Measurements from ENCODE around the gene DAPK1.

Gene DAPK1

GRCh38 chr9:87668222-87668621 lies 170.6 kb downstream of the DAPK1 start:
- Histone ChIP-seq H4K8ac (ENCODE audit: low read length) (no peak overlapping the region), H2AK5ac (ENCODE audit: low read length, severe bottlenecking) (no peak overlapping the region), H2BK15ac (ENCODE audit: low read depth, poor library complexity, severe bottlenecking) (no peak overlapping the region), H3K4me2 (ENCODE audit: low read length, poor library complexity, severe bottlenecking) (no peak overlapping the region), H3K18ac (ENCODE audit: low read depth in 1 of 2, low read length in 2 of 2) (no peak overlapping the region), H4K91ac (ENCODE audit: low read length) (no peak overlapping the region), H3K27me3 (ENCODE audit: control insufficient read depth in 1 of 2, insufficient read depth in 1 of 2, low read length in 2 of 2) (peaks cover 0 to 6% of the 10 kb centered on the region in 2 experiments), H2AFZ (ENCODE audit: low read depth, low read length) (no peak overlapping the region), H3K4me3 (ENCODE audit: insufficient read depth in 1 of 2, low read depth in 1 of 2, low read length in 2 of 2) (no peak overlapping the region), H2BK5ac (ENCODE audit: low read depth, low read length, poor library complexity, severe bottlenecking) (no peak overlapping the region), H3K14ac (ENCODE audit: low read length in 2 of 2) (no peak overlapping the region), H3K9ac (ENCODE audit: low read length) (no peak overlapping the region), H3K4me1 (ENCODE audit: control insufficient read depth, insufficient read depth, low read depth, low read length) (peaks cover 9% of the 10 kb centered on the region), H3K23ac (ENCODE audit: low read length in 2 of 2) (no peak overlapping the region), H3K9me3 (ENCODE audit: control insufficient read depth, low read length) (peaks cover 8% of the 10 kb centered on the region), H3K4ac (ENCODE audit: low read depth in 1 of 2, low read length in 2 of 2) (no peak overlapping the region), H3K27ac (ENCODE audit: low read length, poor library complexity, severe bottlenecking) (no peak overlapping the region), H3K79me1 (replicated peaks; ENCODE audit: low read length, poor library complexity, severe bottlenecking) (peaks cover 35% of the 10 kb centered on the region), H2BK120ac (ENCODE audit: low read depth, low read length) (no peak overlapping the region), H2BK12ac (ENCODE audit: low read length in 2 of 2) (no peak overlapping the region), H3K36me3 (ENCODE audit: control insufficient read depth in 1 of 2, insufficient read depth in 2 of 2, low read depth in 1 of 2, low read length in 2 of 2) (peaks cover 2 to 71% of the 10 kb centered on the region in 2 experiments)
- no peak for DNase-seq
- WGBS, result 92% methylated on average over 8 of the region's 8 CpGs

GRCh38 chr9:87668722-87669121 lies 171.1 kb downstream of the DAPK1 start:
- H3K14ac ChIP-seq (ENCODE audit: low read length in 2 of 2), result no peak overlapping the region
- H3K79me1 ChIP-seq (replicated peaks; ENCODE audit: low read length, poor library complexity, severe bottlenecking), result peaks cover 36% of the 10 kb centered on the region
- H3K27me3 ChIP-seq (ENCODE audit: control insufficient read depth in 1 of 2, insufficient read depth in 1 of 2, low read length in 2 of 2), result peaks cover 0 to 5% of the 10 kb centered on the region in 2 experiments
- H3K4ac ChIP-seq (ENCODE audit: low read depth in 1 of 2, low read length in 2 of 2), result no peak overlapping the region
- H2AK5ac ChIP-seq (ENCODE audit: low read length, severe bottlenecking), result no peak overlapping the region
- no peak overlapping the region for H3K23ac ChIP-seq (ENCODE audit: low read length in 2 of 2)
- H3K4me2 ChIP-seq (ENCODE audit: low read length, poor library complexity, severe bottlenecking), result no peak overlapping the region
- H3K36me3 ChIP-seq (ENCODE audit: control insufficient read depth in 1 of 2, insufficient read depth in 2 of 2, low read depth in 1 of 2, low read length in 2 of 2), result peaks cover 2 to 71% of the 10 kb centered on the region in 2 experiments
- no peak overlapping the region for H2BK120ac ChIP-seq (ENCODE audit: low read depth, low read length)
- H3K9me3 ChIP-seq (ENCODE audit: control insufficient read depth, low read length), result peaks cover 8% of the 10 kb centered on the region
- H2AFZ ChIP-seq (ENCODE audit: low read depth, low read length), result no peak overlapping the region
- no peak overlapping the region for H2BK12ac ChIP-seq (ENCODE audit: low read length in 2 of 2)
- 92% methylated on average over 4 of the region's 4 CpGs for WGBS
- no peak overlapping the region for H2BK5ac ChIP-seq (ENCODE audit: low read depth, low read length, poor library complexity, severe bottlenecking)
- H3K9ac ChIP-seq (ENCODE audit: low read length), result no peak overlapping the region
- no peak overlapping the region for H3K18ac ChIP-seq (ENCODE audit: low read depth in 1 of 2, low read length in 2 of 2)
- DNase-seq, result no peak
- H4K91ac ChIP-seq (ENCODE audit: low read length), result no peak overlapping the region
- H2BK15ac ChIP-seq (ENCODE audit: low read depth, poor library complexity, severe bottlenecking), result no peak overlapping the region
- H3K4me3 ChIP-seq (ENCODE audit: insufficient read depth in 1 of 2, low read depth in 1 of 2, low read length in 2 of 2), result no peak overlapping the region
- H3K27ac ChIP-seq (ENCODE audit: low read length, poor library complexity, severe bottlenecking), result no peak overlapping the region
- peaks cover 6% of the 10 kb centered on the region for H3K4me1 ChIP-seq (ENCODE audit: control insufficient read depth, insufficient read depth, low read depth, low read length)
- no peak overlapping the region for H4K8ac ChIP-seq (ENCODE audit: low read length)

- WGBS, result 98% methylated on average over 18 of the region's 18 CpGs
- DNase-seq, result no peak
- no peak overlapping the region for H3K23ac ChIP-seq (ENCODE audit: low read length in 2 of 2)
- no peak overlapping the region for H3K9ac ChIP-seq (ENCODE audit: low read length)
- no peak overlapping the region for H3K18ac ChIP-seq (ENCODE audit: low read depth in 1 of 2, low read length in 2 of 2)
- no peak overlapping the region for H2AFZ ChIP-seq (ENCODE audit: low read depth, low read length)
- no peak overlapping the region for H2BK12ac ChIP-seq (ENCODE audit: low read length in 2 of 2)
- H3K14ac ChIP-seq (ENCODE audit: low read length in 2 of 2), result no peak overlapping the region
- H2BK5ac ChIP-seq (ENCODE audit: low read depth, low read length, poor library complexity, severe bottlenecking), result no peak overlapping the region
- no peak overlapping the region for H2BK120ac ChIP-seq (ENCODE audit: low read depth, low read length)
- H2BK15ac ChIP-seq (ENCODE audit: low read depth, poor library complexity, severe bottlenecking), result no peak overlapping the region
- H4K91ac ChIP-seq (ENCODE audit: low read length), result no peak overlapping the region
- peaks cover 29% of the 10 kb centered on the region for H3K79me1 ChIP-seq (replicated peaks; ENCODE audit: low read length, poor library complexity, severe bottlenecking)
- H3K36me3 ChIP-seq (ENCODE audit: control insufficient read depth in 1 of 2, insufficient read depth in 2 of 2, low read depth in 1 of 2, low read length in 2 of 2), result peaks cover 2 to 60% of the 10 kb centered on the region in 2 experiments
- peaks cover 8% of the 10 kb centered on the region for H3K9me3 ChIP-seq (ENCODE audit: control insufficient read depth, low read length)
- H3K4me1 ChIP-seq (ENCODE audit: control insufficient read depth, insufficient read depth, low read depth, low read length), result peaks cover 7% of the 10 kb centered on the region
- no peak overlapping the region for H2AK5ac ChIP-seq (ENCODE audit: low read length, severe bottlenecking)
- H3K4me2 ChIP-seq (ENCODE audit: low read length, poor library complexity, severe bottlenecking), result no peak overlapping the region
- H3K27ac ChIP-seq (ENCODE audit: low read length, poor library complexity, severe bottlenecking), result no peak overlapping the region
- no peak overlapping the region for H4K8ac ChIP-seq (ENCODE audit: low read length)
- H3K27me3 ChIP-seq (ENCODE audit: control insufficient read depth in 1 of 2, insufficient read depth in 1 of 2, low read length in 2 of 2), result no peaks in the 10 kb centered on the region
- H3K4ac ChIP-seq (ENCODE audit: low read depth in 1 of 2, low read length in 2 of 2), result no peak overlapping the region
- no peak overlapping the region for H3K4me3 ChIP-seq (ENCODE audit: insufficient read depth in 1 of 2, low read depth in 1 of 2, low read length in 2 of 2)
Measured at GRCh38 chr9:87670572-87671264, 173.1 kb downstream of the DAPK1 start.

GRCh38 chr9:87671478-87671877 lies 173.8 kb downstream of the DAPK1 start:
- WGBS, result 95% methylated on average over 6 of the region's 6 CpGs
- Histone ChIP-seq H3K9ac (ENCODE audit: low read length) (no peak overlapping the region), H4K8ac (ENCODE audit: low read length) (no peak overlapping the region), H3K18ac (ENCODE audit: low read depth in 1 of 2, low read length in 2 of 2) (no peak overlapping the region), H3K36me3 (ENCODE audit: control insufficient read depth in 1 of 2, insufficient read depth in 2 of 2, low read depth in 1 of 2, low read length in 2 of 2) (peaks cover 2 to 61% of the 10 kb centered on the region in 2 experiments), H3K4me1 (ENCODE audit: control insufficient read depth, insufficient read depth, low read depth, low read length) (peaks cover 7% of the 10 kb centered on the region), H2BK15ac (ENCODE audit: low read depth, poor library complexity, severe bottlenecking) (no peak overlapping the region), H3K79me1 (replicated peaks; ENCODE audit: low read length, poor library complexity, severe bottlenecking) (peaks cover 24% of the 10 kb centered on the region), H4K91ac (ENCODE audit: low read length) (no peak overlapping the region), H3K9me3 (ENCODE audit: control insufficient read depth, low read length) (peaks cover 8% of the 10 kb centered on the region), H3K27me3 (ENCODE audit: control insufficient read depth in 1 of 2, insufficient read depth in 1 of 2, low read length in 2 of 2) (no peaks in the 10 kb centered on the region), H2BK12ac (ENCODE audit: low read length in 2 of 2) (no peak overlapping the region), H3K4ac (ENCODE audit: low read depth in 1 of 2, low read length in 2 of 2) (no peak overlapping the region), H3K27ac (ENCODE audit: low read length, poor library complexity, severe bottlenecking) (no peak overlapping the region), H2AK5ac (ENCODE audit: low read length, severe bottlenecking) (no peak overlapping the region), H3K4me3 (ENCODE audit: insufficient read depth in 1 of 2, low read depth in 1 of 2, low read length in 2 of 2) (no peak overlapping the region), H3K4me2 (ENCODE audit: low read length, poor library complexity, severe bottlenecking) (no peak overlapping the region), H2BK120ac (ENCODE audit: low read depth, low read length) (no peak overlapping the region), H3K14ac (ENCODE audit: low read length in 2 of 2) (no peak overlapping the region), H2AFZ (ENCODE audit: low read depth, low read length) (no peak overlapping the region), H2BK5ac (ENCODE audit: low read depth, low read length, poor library complexity, severe bottlenecking) (no peak overlapping the region), H3K23ac (ENCODE audit: low read length in 2 of 2) (no peak overlapping the region)
- DNase-seq, result no peak

Data from mesenchymal stem cell (in vitro differentiated cells and primary cell).